Mesothelial cell of epicardium (in vitro differentiated cells): ENCODE data around the gene HSF2BP. TPM values are rescaled to one million over a fixed set of nuclear protein-coding genes. Genes with fewer than 3 reads are reported as not detected.
A peak's percentile ranks its signal among the peaks of the same experiment; 100 is the strongest.

Experiments
- DNase-seq, 2 experiments: peaks; one replicate each; pipeline ENCODE4 v3.0.0; 2021; ENCODE audit warnings: low spot score in 2 of 2; ENCODE audit not compliant: unreplicated experiment in 2 of 2
- H3K27ac Mint-ChIP-seq: 2 replicates; pipeline ENCODE4 v1.8.0; 2021; ENCODE audit warnings: mixed read lengths
- H3K27me3 Mint-ChIP-seq: 2 replicates; pipeline ENCODE4 v1.8.0; 2021; ENCODE audit warnings: low read depth, mixed read lengths
- H3K36me3 Mint-ChIP-seq: 2 replicates; pipeline ENCODE4 v1.8.0; 2021; ENCODE audit warnings: mixed read lengths
- H3K4me1 Mint-ChIP-seq: 2 replicates; pipeline ENCODE4 v1.8.0; 2021; ENCODE audit warnings: mixed read lengths
- H3K4me3 Mint-ChIP-seq: 2 replicates; pipeline ENCODE4 v1.8.0; 2021; ENCODE audit warnings: mild to moderate bottlenecking, moderate library complexity, mixed read lengths
- H3K9me3 Mint-ChIP-seq: 2 replicates; pipeline ENCODE4 v1.8.0; 2021; ENCODE audit warnings: mixed read lengths
- CTCF ChIP-seq: fragments of 200-600 bp; sonication (generic); IDR thresholded peaks from one replicate; pipeline ENCODE4 v1.5.0; 2021; ENCODE audit warnings: antibody characterized with exemption; ENCODE audit not compliant: unreplicated experiment
- total RNA-seq: library from RNA; stranded (reverse); gene quantifications from 3 replicates; pipeline ENCODE4 v1.2.1, GENCODE V29; 2021

HSF2BP gene
- total RNA-seq, 1 donor from 2014 or later = 5.1 TPM

GRCh38 chr21:43645136-43645891, 14.0 kb downstream of the HSF2BP start:
- TF ChIP-seq CTCF = peak; percentile 2
- Mint-ChIP-seq H3K4me1 (peaks cover 26% of the 10 kb centered on the region), H3K4me3 (no peak overlapping the region), H3K36me3 (no peaks in the 10 kb centered on the region), H3K27ac (peak overlapping the region; percentile 90), H3K27me3 (no peaks in the 10 kb centered on the region), H3K9me3 (no peaks in the 10 kb centered on the region)
- DNase-seq = no peak

- TF ChIP-seq CTCF = no peak
- Mint-ChIP-seq H3K4me3 (no peak overlapping the region), H3K9me3 (no peaks in the 10 kb centered on the region)
Observed at GRCh38 chr21:43644609-43645008, 14.7 kb downstream of the HSF2BP start.

DNA sequence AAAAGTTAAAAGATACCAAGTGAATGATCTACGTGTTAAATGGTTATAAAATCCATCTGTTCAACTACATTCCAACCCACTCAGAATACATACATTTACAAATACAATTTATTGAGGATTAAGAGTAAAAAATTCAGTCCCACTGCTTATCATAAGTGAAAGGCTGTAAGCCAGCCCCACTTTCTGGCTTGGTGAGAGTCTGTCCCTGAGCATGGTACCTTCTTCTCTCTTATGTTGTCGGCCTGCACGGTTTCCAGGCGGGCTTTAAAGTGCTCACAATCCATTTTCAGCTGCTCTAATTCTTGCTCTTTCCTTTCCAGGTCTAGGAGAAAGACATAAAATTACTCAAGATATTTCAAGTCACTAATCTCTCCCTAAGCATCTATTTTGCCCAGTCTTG, 15.2 kb downstream of the HSF2BP start:
- Mint-ChIP-seq H3K4me1 (peaks cover 26% of the 10 kb centered on the region), H3K27me3 (no peaks in the 10 kb centered on the region), H3K4me3 (no peak overlapping the region), H3K36me3 (no peaks in the 10 kb centered on the region), H3K27ac (peak overlapping the region; percentile 54), H3K9me3 (no peaks in the 10 kb centered on the region)
- DNase-seq = no peak
- no peak for TF ChIP-seq CTCF

More at GRCh38 chr21:43644609-43645008, 14.7 kb downstream of the HSF2BP start:
- H3K27me3 Mint-ChIP-seq = no peaks in the 10 kb centered on the region
- no peak for DNase-seq
- H3K27ac Mint-ChIP-seq = peak overlapping the region; percentile 54
- H3K36me3 Mint-ChIP-seq = no peaks in the 10 kb centered on the region
- H3K4me1 Mint-ChIP-seq = peaks cover 26% of the 10 kb centered on the region

- H3K36me3 Mint-ChIP-seq = no peaks in the 10 kb centered on the region
- H3K9me3 Mint-ChIP-seq = no peaks in the 10 kb centered on the region
- DNase-seq = no peak
- no peaks in the 10 kb centered on the region for H3K27me3 Mint-ChIP-seq
- peak overlapping the region; percentile 54 for H3K27ac Mint-ChIP-seq
- H3K4me3 Mint-ChIP-seq = no peak overlapping the region
- TF ChIP-seq CTCF = no peak
- H3K4me1 Mint-ChIP-seq = peaks cover 26% of the 10 kb centered on the region
Observed at GRCh38 chr21:43643193-43643592, 16.1 kb downstream of the HSF2BP start.

DNA sequence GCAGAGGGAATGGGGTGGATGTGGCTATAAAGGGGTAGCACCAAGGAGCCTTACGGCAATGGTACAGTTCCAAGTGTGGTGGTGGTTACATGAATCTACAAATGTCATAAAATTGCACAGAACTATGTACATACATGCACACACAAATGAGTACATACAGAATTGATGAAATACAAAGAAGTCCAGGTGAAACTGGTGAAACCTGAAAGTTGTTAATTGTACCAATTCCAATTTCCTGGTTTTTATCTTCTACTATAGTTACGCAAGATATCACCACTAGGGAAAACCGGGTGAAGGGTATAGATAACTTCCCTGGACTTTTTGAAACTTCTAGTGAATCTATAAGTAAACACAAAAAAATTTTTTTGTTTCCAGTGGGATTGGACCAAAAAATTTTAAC, 18.9 kb downstream of the HSF2BP start:
- TF ChIP-seq CTCF = peak; percentile 29
- Mint-ChIP-seq H3K9me3 (no peaks in the 10 kb centered on the region), H3K36me3 (no peaks in the 10 kb centered on the region), H3K27me3 (no peaks in the 10 kb centered on the region), H3K4me1 (peaks cover 16% of the 10 kb centered on the region), H3K27ac (peak overlapping the region; percentile 6), H3K4me3 (no peak overlapping the region)
- no peak for DNase-seq
